WTC11 (cell line): Measurements from ENCODE around the gene GRIN2A.

Source experiments
- CBFB ChIP-seq: sonication (generic); formaldehyde crosslinking; IDR thresholded peaks from 2 replicates; pipeline ENCODE4 v1.8.1; 2022; ENCODE audit warnings: mild to moderate bottlenecking, low read depth, missing genetic modification reagents
- CREB1 ChIP-seq: sonication (generic); formaldehyde crosslinking; IDR thresholded peaks from 2 replicates; pipeline ENCODE4 v1.8.0; 2023; ENCODE audit warnings: mild to moderate bottlenecking, missing genetic modification reagents
- CTCF ChIP-seq: fragments of 200-600 bp; IDR thresholded peaks from 2 replicates; pipeline ENCODE4 v1.8.0; 2022; ENCODE audit warnings: antibody characterized with exemption
- MYBL2 ChIP-seq: sonication (generic); formaldehyde crosslinking; IDR thresholded peaks from 2 replicates; pipeline ENCODE4 v1.8.1; 2023; ENCODE audit warnings: mild to moderate bottlenecking, moderate library complexity, missing genetic modification reagents
- SP1 ChIP-seq: sonication (generic); formaldehyde crosslinking; conservative IDR thresholded peaks from 2 replicates; pipeline ENCODE4 v1.8.1; 2022; ENCODE audit warnings: missing genetic modification reagents
- ZNF138 ChIP-seq: sonication (generic); formaldehyde crosslinking; conservative IDR thresholded peaks from 2 replicates; pipeline ENCODE4 v1.8.1; 2022; ENCODE audit warnings: mild to moderate bottlenecking, moderate library complexity, missing genetic modification reagents

- TF ChIP-seq CTCF (no peak), ZNF138 (CRISPR knock-in tag) (no peak), MYBL2 (no peak), CREB1 (CRISPR knock-in tag) (no peak), CBFB (no peak), SP1 (no peak)
Observed at GRCh38 chr16:9964426-9964825, 217.8 kb downstream of the GRIN2A start.
